Osteocyte (in vitro differentiated cells): Measurements from ENCODE around the gene RALGDS. TPM values are rescaled to one million over a fixed set of nuclear protein-coding genes. Genes with fewer than 3 reads are reported as not detected.

ENCODE experiments used
- DNase-seq: peaks from one replicate; pipeline ENCODE4 v3.0.0; 2021; ENCODE audit warnings: mixed read lengths; ENCODE audit not compliant: unreplicated experiment; ENCODE audit errors: extremely low spot score
- H3K27ac Mint-ChIP-seq: one replicate; pipeline ENCODE4 v1.8.0; 2021; ENCODE audit warnings: mild to moderate bottlenecking, mixed read lengths; ENCODE audit not compliant: unreplicated experiment
- H3K27me3 Mint-ChIP-seq: one replicate; pipeline ENCODE4 v1.8.0; 2021; ENCODE audit warnings: mixed read lengths; ENCODE audit not compliant: unreplicated experiment
- H3K36me3 Mint-ChIP-seq: one replicate; pipeline ENCODE4 v1.8.0; 2021; ENCODE audit warnings: mixed read lengths; ENCODE audit not compliant: unreplicated experiment
- H3K4me1 Mint-ChIP-seq: one replicate; pipeline ENCODE4 v1.8.0; 2021; ENCODE audit warnings: mixed read lengths; ENCODE audit not compliant: unreplicated experiment
- H3K4me3 Mint-ChIP-seq: one replicate; pipeline ENCODE4 v1.8.0; 2021; ENCODE audit warnings: mild to moderate bottlenecking, moderate library complexity, mixed read lengths; ENCODE audit not compliant: unreplicated experiment
- H3K9me3 Mint-ChIP-seq: one replicate; pipeline ENCODE4 v1.8.0; 2021; ENCODE audit warnings: mixed read lengths; ENCODE audit not compliant: unreplicated experiment
- total RNA-seq: library from RNA; stranded (reverse); gene quantifications from 2 replicates; pipeline ENCODE4 v1.2.1, GENCODE V29; 2021
- TF ChIP-seq, protein P1 (sequence below): fragments of 200-600 bp; sonication (generic); IDR thresholded peaks from 2 replicates; pipeline ENCODE4 v1.5.0; 2021; ENCODE audit warnings: antibody characterized with exemption, mild to moderate bottlenecking, moderate library complexity

Gene RALGDS
- total RNA-seq, 1 donor from 2014 or later, result 38.4 TPM

- Mint-ChIP-seq H3K9me3 (no peaks in the 10 kb centered on the region), H3K36me3 (peaks cover 43% of the 10 kb centered on the region), H3K4me1 (peaks cover 2% of the 10 kb centered on the region), H3K4me3 (no peak overlapping the region), H3K27me3 (no peaks in the 10 kb centered on the region), H3K27ac (no peak overlapping the region)
- no peak for DNase-seq
- TF ChIP-seq, protein P1, sequence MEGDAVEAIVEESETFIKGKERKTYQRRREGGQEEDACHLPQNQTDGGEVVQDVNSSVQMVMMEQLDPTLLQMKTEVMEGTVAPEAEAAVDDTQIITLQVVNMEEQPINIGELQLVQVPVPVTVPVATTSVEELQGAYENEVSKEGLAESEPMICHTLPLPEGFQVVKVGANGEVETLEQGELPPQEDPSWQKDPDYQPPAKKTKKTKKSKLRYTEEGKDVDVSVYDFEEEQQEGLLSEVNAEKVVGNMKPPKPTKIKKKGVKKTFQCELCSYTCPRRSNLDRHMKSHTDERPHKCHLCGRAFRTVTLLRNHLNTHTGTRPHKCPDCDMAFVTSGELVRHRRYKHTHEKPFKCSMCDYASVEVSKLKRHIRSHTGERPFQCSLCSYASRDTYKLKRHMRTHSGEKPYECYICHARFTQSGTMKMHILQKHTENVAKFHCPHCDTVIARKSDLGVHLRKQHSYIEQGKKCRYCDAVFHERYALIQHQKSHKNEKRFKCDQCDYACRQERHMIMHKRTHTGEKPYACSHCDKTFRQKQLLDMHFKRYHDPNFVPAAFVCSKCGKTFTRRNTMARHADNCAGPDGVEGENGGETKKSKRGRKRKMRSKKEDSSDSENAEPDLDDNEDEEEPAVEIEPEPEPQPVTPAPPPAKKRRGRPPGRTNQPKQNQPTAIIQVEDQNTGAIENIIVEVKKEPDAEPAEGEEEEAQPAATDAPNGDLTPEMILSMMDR, result peak; percentile 94
Measured at GRCh38 chr9:133103183-133103986, 17.7 kb downstream of the RALGDS start.

GRCh38 chr9:133102190-133103021, 18.6 kb downstream of the RALGDS start:
- Mint-ChIP-seq H3K27me3 (no peaks in the 10 kb centered on the region), H3K27ac (no peak overlapping the region), H3K36me3 (peaks cover 47% of the 10 kb centered on the region), H3K4me1 (peaks cover 2% of the 10 kb centered on the region), H3K9me3 (no peaks in the 10 kb centered on the region), H3K4me3 (no peak overlapping the region)
- TF ChIP-seq, protein P1, result no peak
- no peak for DNase-seq

GRCh38 chr9:133101356-133102189, 19.5 kb downstream of the RALGDS start:
- H3K36me3 Mint-ChIP-seq, result peaks cover 50% of the 10 kb centered on the region
- no peak for DNase-seq
- H3K4me3 Mint-ChIP-seq, result no peak overlapping the region
- TF ChIP-seq, protein P1, result no peak
- no peak overlapping the region for H3K27ac Mint-ChIP-seq
- no peaks in the 10 kb centered on the region for H3K27me3 Mint-ChIP-seq
- H3K9me3 Mint-ChIP-seq, result peaks cover 1% of the 10 kb centered on the region
- peaks cover 2% of the 10 kb centered on the region for H3K4me1 Mint-ChIP-seq

DNA sequence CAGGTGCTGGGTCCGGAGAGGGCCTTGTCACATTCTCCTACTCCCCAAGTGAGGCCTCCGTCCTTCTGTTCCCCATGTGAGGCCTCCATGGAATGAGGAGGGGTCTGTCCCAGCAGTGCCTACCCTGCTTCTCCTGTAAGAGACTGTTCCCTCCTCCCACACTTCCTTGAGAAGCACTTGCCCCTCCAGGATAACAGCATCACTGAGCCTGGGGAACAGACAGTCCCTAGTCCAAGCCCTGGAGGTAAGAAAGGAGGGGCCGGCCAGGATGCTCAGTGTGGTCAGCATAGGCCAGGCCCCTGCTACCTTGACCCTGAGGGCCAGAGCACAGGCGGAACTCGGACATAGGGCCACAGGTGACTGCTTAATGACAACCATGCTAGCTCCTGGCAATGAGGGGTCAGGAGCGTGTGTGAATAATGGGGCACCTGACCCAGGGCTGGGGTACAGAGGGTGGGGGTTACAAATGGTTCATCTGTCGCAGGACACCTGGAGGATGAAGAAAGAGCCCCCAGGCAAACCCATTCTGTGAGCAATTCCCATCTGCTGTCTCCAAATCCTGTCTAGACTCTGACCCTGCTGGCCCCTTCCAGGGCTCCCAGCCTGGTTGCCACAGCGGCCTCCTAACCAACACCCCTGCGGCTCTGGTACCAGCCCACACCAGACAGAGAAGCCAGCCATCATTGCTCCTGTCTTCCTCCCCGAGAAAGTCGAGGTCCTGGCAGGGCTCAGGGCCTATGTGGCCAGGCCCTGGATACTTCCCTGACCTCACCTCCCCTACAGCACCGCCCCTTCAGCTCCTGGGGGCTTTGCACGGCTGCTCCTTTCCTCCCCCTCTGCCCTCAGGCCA, 20.3 kb downstream of the RALGDS start:
- Mint-ChIP-seq H3K36me3 (peaks cover 54% of the 10 kb centered on the region), H3K27me3 (no peaks in the 10 kb centered on the region), H3K9me3 (peaks cover 9% of the 10 kb centered on the region), H3K4me1 (peaks cover 2% of the 10 kb centered on the region), H3K4me3 (no peak overlapping the region), H3K27ac (no peak overlapping the region)
- TF ChIP-seq, protein P1, result no peak
- no peak for DNase-seq
